HCT116 (cell line): ENCODE results near the gene SIRT7. TPM values are rescaled to one million over a fixed set of nuclear protein-coding genes. Genes with fewer than 3 reads are reported as not detected.

Experiments used
- ATAC-seq: fragments of 200-7000 bp; cut with Tn5 transposase; 2 replicates; pipeline ENCODE4 v1.9.1; 2020; ENCODE audit warnings: mild to moderate bottlenecking, moderate library complexity
- BruUV-seq: library from RNA; stranded (reverse); fragments of 400-500 nt; replicated peaks from 2 replicates; lab custom pipeline; 2021; lab: Mats Ljungman, UMichigan
- CTCF ChIA-PET: fragments of 300-600 bp; sonication (Branson Sonifier 250); formaldehyde crosslinking; loops from one replicate; lab custom pipeline; 2021; ENCODE audit warnings: antibody characterized with exemption; lab: Charles Lee
- POLR2A ChIA-PET: fragments of 300-600, 350-600 bp; sonication (Branson Sonifier 250); formaldehyde crosslinking; loops from one replicate; lab custom pipeline; 2021; ENCODE audit warnings: antibody characterized with exemption; lab: Charles Lee
- RAD21 ChIA-PET, 2 experiments: fragments of 300-600 bp; sonication (Branson Sonifier 250); formaldehyde crosslinking; loops; one replicate each; lab custom pipeline; 2023; ENCODE audit warnings: low total read pairs in 2 of 2; ENCODE audit not compliant: uncharacterized antibody in 2 of 2, unreplicated experiment in 2 of 2, low non-redundant PET in 1 of 2; lab: Charles Lee
- DNase-seq: peaks from one replicate; pipeline ENCODE4 v3.0.0-alpha.2; 2010; ENCODE audit warnings: low read depth, low spot score
- H2AFZ ChIP-seq: fragments of 200-600 bp; shearing (Covaris generic), sonication (generic); 2 replicates; pipeline ENCODE4 v1.6.1; 2017; ENCODE audit warnings: low read depth, mixed run types, mixed read lengths, antibody characterized with exemption, low read length; ENCODE audit not compliant: poor library complexity, severe bottlenecking
- H3K27ac ChIP-seq: 2 replicates; pipeline ENCODE4 v1.5.1; 2012; ENCODE audit warnings: low read depth, low read length
- H3K27me3 ChIP-seq: fragments of 200-600 bp; sonication (generic); 2 replicates; pipeline ENCODE4 v1.6.1; 2016; ENCODE audit warnings: mixed run types, low read length, mixed read lengths; ENCODE audit not compliant: insufficient read depth
- H3K36me3 ChIP-seq, 2 experiments: fragments of 200-500 bp in 1 of 2; fragments of 200-600 bp in 1 of 2; sonication (Bioruptor generic) in 1 of 2; sonication (generic) in 1 of 2; 2 replicates each; pipeline versions ENCODE4 v1.5.1 to v1.6.1; 2014 to 2016; ENCODE audit warnings: low read length in 2 of 2, inconsistent platforms in 1 of 2, mixed read lengths in 1 of 2, mixed run types in 1 of 2; ENCODE audit not compliant: insufficient read depth in 2 of 2, control insufficient read depth in 1 of 2
- H3K4me1 ChIP-seq, 2 experiments: fragments of 200-600 bp in 1 of 2; sonication (generic) in 1 of 2; 2 replicates each; pipeline versions ENCODE4 v1.5.1 to v1.6.1; 2012 to 2017; ENCODE audit warnings: low read length in 2 of 2, inconsistent platforms in 1 of 2, mild to moderate bottlenecking in 1 of 2, mixed read lengths in 1 of 2, mixed run types in 1 of 2, moderate library complexity in 1 of 2; ENCODE audit not compliant: insufficient read depth in 2 of 2, control insufficient read depth in 1 of 2
- H3K4me2 ChIP-seq: fragments of 200-600 bp; sonication (generic); 2 replicates; pipeline ENCODE4 v1.6.1; 2017; ENCODE audit warnings: mixed run types, low read length, mixed read lengths
- H3K4me3 ChIP-seq, 2 experiments: fragments of 200-600 bp in 1 of 2; sonication (generic) in 1 of 2; replicated peaks in 1 of 2; 2 replicates each; pipeline ENCODE4 v1.5.1; 2011 to 2016; ENCODE audit warnings: low read length in 2 of 2, control low read depth in 1 of 2, low read depth in 1 of 2, mild to moderate bottlenecking in 1 of 2, mixed read lengths in 1 of 2, mixed run types in 1 of 2
- H3K79me2 ChIP-seq: fragments of 200-600 bp; sonication (generic); 2 replicates; pipeline ENCODE4 v1.6.1; 2017; ENCODE audit warnings: mild to moderate bottlenecking, mixed run types, low read length, moderate library complexity, mixed read lengths; ENCODE audit not compliant: insufficient read depth
- H3K9ac ChIP-seq: fragments of 200-600 bp; sonication (generic); 2 replicates; pipeline ENCODE4 v1.6.1; 2016; ENCODE audit warnings: low read length, mixed read lengths
- H3K9me2 ChIP-seq: fragments of 200-600 bp; sonication (generic), shearing (Covaris generic); 2 replicates; pipeline ENCODE4 v1.6.1; 2017; ENCODE audit warnings: mixed run types, mild to moderate bottlenecking, moderate library complexity; ENCODE audit not compliant: insufficient read depth
- H3K9me3 ChIP-seq, 2 experiments: fragments of 200-500 bp in 1 of 2; fragments of 200-600 bp in 1 of 2; sonication (Bioruptor generic) in 1 of 2; sonication (generic) in 1 of 2; 2 replicates each; pipeline ENCODE4 v1.6.1; 2014 to 2017; ENCODE audit warnings: low read length in 2 of 2, mixed read lengths in 2 of 2, inconsistent platforms in 1 of 2, low read depth in 1 of 2, mild to moderate bottlenecking in 1 of 2, mixed run types in 1 of 2, moderate library complexity in 1 of 2; ENCODE audit not compliant: control insufficient read depth in 1 of 2, insufficient read depth in 1 of 2
- H4K20me1 ChIP-seq: fragments of 200-600 bp; sonication (generic), shearing (Covaris generic); 2 replicates; pipeline ENCODE4 v1.6.1; 2017; ENCODE audit warnings: mixed run types, mild to moderate bottlenecking, moderate library complexity; ENCODE audit not compliant: insufficient read depth
- EZH2 ChIP-seq: fragments of 200-600 bp; sonication (generic); IDR thresholded peaks from 2 replicates; pipeline ENCODE4 v1.6.1; 2017; ENCODE audit warnings: antibody characterized with exemption, mixed run types
- EZH2phosphoT487 ChIP-seq: fragments of 200-600 bp; IDR thresholded peaks from 2 replicates; pipeline ENCODE4 v1.6.1; 2018; ENCODE audit warnings: antibody characterized with exemption, borderline replicate concordance
- FOSL1 ChIP-seq: IDR thresholded peaks from 2 replicates; pipeline ENCODE4 v1.6.1; 2012; ENCODE audit warnings: low read depth
- SRF ChIP-seq: IDR thresholded peaks from 2 replicates; pipeline ENCODE4 v1.6.1; 2012; ENCODE audit warnings: low read depth
- YY1 ChIP-seq: IDR thresholded peaks from 2 replicates; pipeline ENCODE4 v1.6.1; 2011; ENCODE audit warnings: low read length, low read depth, moderate library complexity, mild to moderate bottlenecking; ENCODE audit not compliant: insufficient replicate concordance; ENCODE audit errors: extremely low read depth
- ZNF274 ChIP-seq: fragments of 200-500 bp; sonication (Bioruptor generic); IDR thresholded peaks from 2 replicates; pipeline ENCODE4 v1.6.1; 2014; ENCODE audit warnings: mild to moderate bottlenecking, low read depth, low read length, inconsistent platforms
- intact Hi-C: fragments of 100-400 bp; cut with micrococcal nuclease; formaldehyde crosslinking; loops from 2 replicates; pipeline ENCODE4 v1.10.0; 2022
- total RNA-seq: library from RNA; stranded (reverse); gene quantifications from one replicate; pipeline ENCODE4 v1.2.1, GENCODE V29; 2021; ENCODE audit not compliant: unreplicated experiment

Gene SIRT7
- total RNA-seq, 1 experiment from 2014 or later: 62.6 TPM

- DNase-seq (no peak), ATAC-seq (no peak)
- Histone ChIP-seq H3K9me2 (no peaks in the 10 kb centered on the region), H3K9ac (peak overlapping the region; percentile 91), H3K27ac (peak overlapping the region; percentile 97), H3K27me3 (no peaks in the 10 kb centered on the region), H3K4me1 (peaks cover 41 to 64% of the 10 kb centered on the region in 2 experiments), H3K79me2 (peaks cover 68% of the 10 kb centered on the region), H3K9me3 (no peaks in the 10 kb centered on the region), H2AFZ (no peak overlapping the region), H3K4me3 (peak overlapping the region; percentile 89 to 93), H3K4me2 (peak overlapping the region; percentile 84), H4K20me1 (no peaks in the 10 kb centered on the region), H3K36me3 (peaks cover 6 to 18% of the 10 kb centered on the region in 2 experiments; a peak in 3 of 4 replicates)
- ChIA-PET POLR2A (interaction anchor here (0.8 to 4.6 kb wide), 6 partner anchors 9 to 65 kb away, joined by 3 to 18 read pairs (median 4); partner anchors contain the start of genes P4HB and PYCR1), RAD21 (interaction anchor here in 1 of 2 experiments (0.9 to 1.0 kb wide), 2 partner anchors 13 to 27 kb away, joined by 3 to 4 read pairs; no protein-coding TSS in a partner anchor), CTCF (interaction anchor here (1.0 to 2.1 kb wide), 4 partner anchors 10 to 94 kb away, joined by 3 to 7 read pairs (median 5); no protein-coding TSS in a partner anchor)
- BruUV-seq: no TSS peak
- intact Hi-C loops: loop anchor here (5.0 kb wide), 1 partner anchor 54 kb away; the partner anchor contains the start of gene ARHGDIA
- TF ChIP-seq EZH2phosphoT487 (no peak), FOSL1 (no peak), EZH2 (no peak), SRF (no peak), YY1 (no peak), ZNF274 (no peak)
Measured at GRCh38 chr17:81925860-81926450, 8.0 kb upstream of the SIRT7 start.
